ENCODE results near the gene TIMP2.
"Not testable (repeated sequence)": the region's sequence is repeated elsewhere in the genome, so short reads cannot be mapped to it uniquely, and the experiment has no call there.

DNA sequence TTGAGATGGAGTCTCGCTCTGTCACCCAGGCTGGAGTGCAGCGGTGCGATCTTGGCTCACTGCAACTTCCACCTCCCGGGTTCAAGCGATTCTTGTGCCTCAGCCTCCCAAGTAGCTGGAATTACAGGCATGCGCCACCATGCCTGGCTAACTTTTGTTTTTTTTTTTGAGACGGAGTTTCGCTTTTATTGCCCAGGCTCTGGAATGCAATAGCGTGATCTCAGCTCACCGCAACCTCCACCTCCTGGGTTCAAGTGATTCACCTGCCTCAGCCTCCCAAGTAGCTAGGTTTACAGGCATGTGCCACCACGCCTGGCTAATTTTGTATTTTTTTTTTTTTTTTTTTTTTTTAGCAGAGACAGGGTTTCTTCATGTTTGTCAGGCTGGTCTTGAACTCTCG, 20.3 kb upstream of the TIMP2 start:
- TF ChIP-seq, protein P1, sequence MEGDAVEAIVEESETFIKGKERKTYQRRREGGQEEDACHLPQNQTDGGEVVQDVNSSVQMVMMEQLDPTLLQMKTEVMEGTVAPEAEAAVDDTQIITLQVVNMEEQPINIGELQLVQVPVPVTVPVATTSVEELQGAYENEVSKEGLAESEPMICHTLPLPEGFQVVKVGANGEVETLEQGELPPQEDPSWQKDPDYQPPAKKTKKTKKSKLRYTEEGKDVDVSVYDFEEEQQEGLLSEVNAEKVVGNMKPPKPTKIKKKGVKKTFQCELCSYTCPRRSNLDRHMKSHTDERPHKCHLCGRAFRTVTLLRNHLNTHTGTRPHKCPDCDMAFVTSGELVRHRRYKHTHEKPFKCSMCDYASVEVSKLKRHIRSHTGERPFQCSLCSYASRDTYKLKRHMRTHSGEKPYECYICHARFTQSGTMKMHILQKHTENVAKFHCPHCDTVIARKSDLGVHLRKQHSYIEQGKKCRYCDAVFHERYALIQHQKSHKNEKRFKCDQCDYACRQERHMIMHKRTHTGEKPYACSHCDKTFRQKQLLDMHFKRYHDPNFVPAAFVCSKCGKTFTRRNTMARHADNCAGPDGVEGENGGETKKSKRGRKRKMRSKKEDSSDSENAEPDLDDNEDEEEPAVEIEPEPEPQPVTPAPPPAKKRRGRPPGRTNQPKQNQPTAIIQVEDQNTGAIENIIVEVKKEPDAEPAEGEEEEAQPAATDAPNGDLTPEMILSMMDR (IDR thresholded peaks at IDR 0.05; ENCODE audit: borderline replicate concordance, extremely low read depth, low read length, poor library complexity, severe bottlenecking), result not testable (repeated sequence)
- TF ChIP-seq EZH2 (IDR thresholded peaks at IDR 0.05; ENCODE audit: borderline replicate concordance, low read depth, low read length, severe bottlenecking), result not testable (repeated sequence)

Data from DND-41 (cell line).